Testis (tissue), 3 donors: ENCODE measurements around the gene CCSAP. TPM values are rescaled to one million over a fixed set of nuclear protein-coding genes. Genes with fewer than 3 reads are reported as not detected.

Source experiments
- DNase-seq: peaks from one replicate; pipeline ENCODE4 v3.0.0-alpha.2; 2019
- H3K27ac ChIP-seq, 2 donors: fragments of 200-600 bp; sonication (generic); one replicate each; pipeline ENCODE4 v1.5.1; 2019
- H3K27me3 ChIP-seq: fragments of 200-600 bp; sonication (generic); one replicate; pipeline ENCODE4 v1.5.1; 2019
- H3K36me3 ChIP-seq: fragments of 200-600 bp; sonication (generic); one replicate; pipeline ENCODE4 v1.5.1; 2017; ENCODE audit warnings: low read depth; ENCODE audit errors: missing control alignments
- H3K4me1 ChIP-seq: fragments of 200-600 bp; sonication (generic); one replicate; pipeline ENCODE4 v1.5.1; 2019
- H3K4me3 ChIP-seq, 2 donors: fragments of 200-600 bp; sonication (generic); one replicate each; pipeline ENCODE4 v1.5.1; 2017 to 2019
- H3K9me3 ChIP-seq: fragments of 200-600 bp; sonication (generic); one replicate; pipeline ENCODE4 v1.5.1; 2017
- CTCF ChIP-seq, 3 experiments: fragments of 450-650 bp in 2 of 3; fragments of 200-600 bp in 1 of 3; sonication (generic) in 1 of 3; IDR thresholded peaks; one replicate each; pipeline ENCODE4 v1.5.1; 2016 to 2019; ENCODE audit warnings: antibody characterized with exemption in 3 of 3, mild to moderate bottlenecking in 2 of 3, moderate library complexity in 1 of 3
- POLR2A ChIP-seq: fragments of 450-650 bp; IDR thresholded peaks from one replicate; pipeline ENCODE4 v1.6.1; 2017; ENCODE audit warnings: antibody characterized with exemption, mild to moderate bottlenecking, moderate library complexity
- WGBS, 2 donors: methylation state at CpG; one replicate each; pipeline ENCODE4 v1.1.5; 2018; 5-methylcytosine and 5-hydroxymethylcytosine counted together
- intact Hi-C: fragments of 100-400 bp; cut with DNase I; formaldehyde crosslinking; loops from one replicate; pipeline ENCODE4 v1.15.1; 2023; ENCODE audit warnings: low total_unique reads
- polyA plus RNA-seq: library from polyadenylated mRNA; stranded (reverse); fragments of 350-450 nt; fragmentation: Illumina TruSeq; extraction: RNeasy Lipid Tissue Mini Kit (QIAGEN cat#74804); gene quantifications from one replicate; pipeline ENCODE4 v1.2.3, GENCODE V29; 2014; ENCODE audit warnings: low read depth, low replicate concordance; ENCODE audit not compliant: insufficient read depth
- total RNA-seq, 2 donors: library from RNA; depleted of rRNA; stranded (reverse); fragments of >200 nt; gene quantifications; one replicate each; pipeline ENCODE4 v1.2.3, GENCODE V29; 2016

The CCSAP gene
- total and polyA plus RNA-seq, 3 donors from 2014 or later, result 3.2 to 4.1 (median 3.7) TPM

- intact Hi-C loops, result no loop called here
- Histone ChIP-seq H3K36me3 (no peaks in the 10 kb centered on the region), H3K4me1 (no peaks in the 10 kb centered on the region), H3K27me3 (no peaks in the 10 kb centered on the region), H3K27ac (no peak overlapping the region), H3K4me3 (no peak overlapping the region), H3K9me3 (no peaks in the 10 kb centered on the region)
- 88 to 90% methylated on average over 1 of the region's 1 CpG for WGBS, 2 donors
- TF ChIP-seq POLR2A, result no peak
- TF ChIP-seq CTCF (IDR thresholded peaks at IDR 0.05), result no peak
- DNase-seq, result no peak
Observed at GRCh38 chr1:229288516-229288915, 54.3 kb downstream of the CCSAP start.

GRCh38 chr1:229287267-229287666 is 55.6 kb downstream of the CCSAP start:
- no peak for DNase-seq
- WGBS, 2 donors, result 76 to 80% methylated on average over 1 of the region's 1 CpG
- intact Hi-C loops, result no loop called here
- H3K4me3 ChIP-seq, result no peak overlapping the region
- H3K36me3 ChIP-seq, result no peaks in the 10 kb centered on the region
- no peak overlapping the region for H3K27ac ChIP-seq
- no peaks in the 10 kb centered on the region for H3K4me1 ChIP-seq
- TF ChIP-seq CTCF (IDR thresholded peaks at IDR 0.05) (no peak), POLR2A (no peak)
- no peaks in the 10 kb centered on the region for H3K9me3 ChIP-seq
- no peaks in the 10 kb centered on the region for H3K27me3 ChIP-seq

- intact Hi-C loops, result no loop called here
- Histone ChIP-seq H3K4me1 (no peaks in the 10 kb centered on the region), H3K9me3 (no peaks in the 10 kb centered on the region), H3K36me3 (no peaks in the 10 kb centered on the region), H3K4me3 (no peak overlapping the region), H3K27me3 (no peaks in the 10 kb centered on the region), H3K27ac (no peak overlapping the region)
- no peak for DNase-seq
- TF ChIP-seq POLR2A, result no peak
- TF ChIP-seq CTCF (IDR thresholded peaks at IDR 0.05), result no peak
- WGBS, 2 donors, result 89 to 90% methylated on average over 2 of the region's 2 CpGs
Observed at GRCh38 chr1:229286099-229286766, 56.6 kb downstream of the CCSAP start.

- no peaks in the 10 kb centered on the region for H3K27me3 ChIP-seq
- intact Hi-C loops, result no loop called here
- H3K27ac ChIP-seq, result no peak overlapping the region
- no peak for DNase-seq
- H3K4me1 ChIP-seq, result no peaks in the 10 kb centered on the region
- no peaks in the 10 kb centered on the region for H3K9me3 ChIP-seq
- 82 to 90% methylated on average over 2 of the region's 2 CpGs for WGBS, 2 donors
- no peaks in the 10 kb centered on the region for H3K36me3 ChIP-seq
- H3K4me3 ChIP-seq, result no peak overlapping the region
- TF ChIP-seq CTCF (IDR thresholded peaks at IDR 0.05) (no peak), POLR2A (no peak)
Observed at GRCh38 chr1:229285440-229285839, 57.4 kb downstream of the CCSAP start.

- H3K4me3 ChIP-seq, result no peak overlapping the region
- H3K36me3 ChIP-seq, result no peaks in the 10 kb centered on the region
- no peaks in the 10 kb centered on the region for H3K27me3 ChIP-seq
- TF ChIP-seq CTCF (IDR thresholded peaks at IDR 0.05), result no peak
- WGBS, 2 donors, result 97 to 100% methylated on average over 3 of the region's 3 CpGs
- no peak for DNase-seq
- H3K27ac ChIP-seq, result no peak overlapping the region
- intact Hi-C loops, result no loop called here
- H3K9me3 ChIP-seq, result no peaks in the 10 kb centered on the region
- no peaks in the 10 kb centered on the region for H3K4me1 ChIP-seq
Observed at GRCh38 chr1:229284887-229285286, 58.0 kb downstream of the CCSAP start.
